Sciatic nerve (tissue), 2 donors: ENCODE measurements around the gene HIPK1. TPM values are rescaled to one million over a fixed set of nuclear protein-coding genes. Genes with fewer than 3 reads are reported as not detected.

Experiments used
- ATAC-seq: fragments of 200-7000 bp; cut with Tn5 transposase; one replicate; pipeline ENCODE4 v1.9.1; 2020; ENCODE audit warnings: mild to moderate bottlenecking, moderate library complexity
- DNase-seq: peaks from one replicate; pipeline ENCODE4 v3.0.0-alpha.2; 2020; ENCODE audit warnings: low spot score
- intact Hi-C: fragments of 100-400 bp; cut with DNase I; formaldehyde crosslinking; loops from one replicate; pipeline ENCODE4 v1.14.2; 2022
- total RNA-seq: library from RNA; stranded (reverse); fragmentation: NEBNext Ultra II Directional; extraction: Animal tissue kit (Norgen Biotek cat#: 25700); gene quantifications from one replicate; pipeline ENCODE4 v1.2.1, GENCODE V29; 2021
- donor health status: DM: no; HTN: no; CAD: no.
- donor health status: DM: no; HTN: no; CAD: no.

The HIPK1 gene
- total RNA-seq, 1 donor from 2014 or later = 91.2 TPM

- no peak for DNase-seq
- intact Hi-C loops = no loop called here
- ATAC-seq = no peak
Measured at GRCh38 chr1:113912594-113913311, 16.4 kb upstream of the HIPK1 start.

GRCh38 chr1:113913312-113913668 is 15.8 kb upstream of the HIPK1 start:
- ATAC-seq (no peak), DNase-seq (no peak)
- intact Hi-C loops = no loop called here

GRCh38 chr1:113913887-113914664 is 15.0 kb upstream of the HIPK1 start:
- intact Hi-C loops = no loop called here
- no peak for ATAC-seq

GRCh38 chr1:113916974-113917373 is 12.2 kb upstream of the HIPK1 start:
- ATAC-seq (no peak), DNase-seq (no peak)
- intact Hi-C loops = no loop called here

More at GRCh38 chr1:113913887-113914664, 15.0 kb upstream of the HIPK1 start:
- DNase-seq = no peak

- no peak for DNase-seq
- intact Hi-C loops = no loop called here
- no peak for ATAC-seq
Measured at GRCh38 chr1:113917400-113918082, 11.6 kb upstream of the HIPK1 start.

GRCh38 chr1:113918243-113918642 is 10.9 kb upstream of the HIPK1 start:
- intact Hi-C loops = no loop called here
- DNase-seq = no peak
- ATAC-seq = no peak

GRCh38 chr1:113922957-113923356 is 6.2 kb upstream of the HIPK1 start:
- ATAC-seq (no peak), DNase-seq (no peak)
- intact Hi-C loops = no loop called here

GRCh38 chr1:113924473-113924872 is 4.7 kb upstream of the HIPK1 start:
- DNase-seq (no peak), ATAC-seq (no peak)
- intact Hi-C loops = no loop called here

GRCh38 chr1:113928187-113928930 is 765 bp upstream of the HIPK1 start:
- DNase-seq (no peak), ATAC-seq (no peak)
- intact Hi-C loops = no loop called here

- peak; percentile 48 for ATAC-seq
Measured at GRCh38 chr1:113929750-113930498, 800 bp downstream of the HIPK1 start.

GRCh38 chr1:113930499-113931161 is 1.5 kb downstream of the HIPK1 start:
- intact Hi-C loops = no loop called here
- DNase-seq (no peak), ATAC-seq (peak; percentile 21)

More at GRCh38 chr1:113929750-113930498, 800 bp downstream of the HIPK1 start:
- intact Hi-C loops = no loop called here
- peak; percentile 66 for DNase-seq

GRCh38 chr1:113931451-113931851 is 2.3 kb downstream of the HIPK1 start:
- intact Hi-C loops = no loop called here
- ATAC-seq (no peak), DNase-seq (no peak)

GRCh38 chr1:113934006-113934405 is 4.9 kb downstream of the HIPK1 start:
- no peak for ATAC-seq
- no peak for DNase-seq
- intact Hi-C loops = no loop called here

GRCh38 chr1:113934511-113935055 is 5.5 kb downstream of the HIPK1 start:
- no peak for DNase-seq
- no peak for ATAC-seq
- intact Hi-C loops = no loop called here

- ATAC-seq = no peak
- no peak for DNase-seq
- intact Hi-C loops = no loop called here
Measured at GRCh38 chr1:113935176-113935575, 6.1 kb downstream of the HIPK1 start.

GRCh38 chr1:113935970-113936369 is 6.8 kb downstream of the HIPK1 start:
- intact Hi-C loops = no loop called here
- ATAC-seq = no peak
- no peak for DNase-seq

- intact Hi-C loops = no loop called here
- DNase-seq (no peak), ATAC-seq (no peak)
Measured at GRCh38 chr1:113937146-113937545, 8.0 kb downstream of the HIPK1 start.

GRCh38 chr1:113938192-113938591 is 9.1 kb downstream of the HIPK1 start:
- DNase-seq (no peak), ATAC-seq (no peak)
- intact Hi-C loops = no loop called here
